HuH-7 (cell line): ENCODE measurements around the gene TBC1D16.

Experiments used
- DNase-seq: peaks from one replicate; pipeline ENCODE4 v3.0.0; 2011; ENCODE audit warnings: low spot score

Gene TBC1D16

DNA sequence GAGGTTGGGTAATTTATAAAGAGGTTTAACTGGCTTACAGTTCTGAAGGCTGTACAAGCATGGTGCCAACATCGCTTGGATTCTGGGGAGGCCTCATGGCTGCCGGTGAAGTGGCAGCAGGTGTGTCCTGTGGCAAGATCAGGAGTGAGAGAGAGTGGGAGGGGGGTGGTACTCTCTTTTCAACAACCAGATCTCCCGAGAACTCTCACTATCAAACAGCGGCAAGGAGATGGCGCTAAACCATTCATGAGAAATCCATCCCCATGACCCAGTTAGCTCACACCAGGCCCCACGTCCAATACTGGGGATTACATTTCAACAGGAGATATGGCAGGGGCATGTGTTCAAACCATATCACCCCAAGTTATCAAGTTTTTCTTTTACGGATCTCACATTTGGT, 152.5 kb downstream of the TBC1D16 start:
- no peak for DNase-seq
